K562 (cell line): ENCODE data around the gene FMNL2.

Experiments used
- CBX5 ChIP-seq: IDR thresholded peaks from 2 replicates; pipeline ENCODE4 v1.6.1; 2014; ENCODE audit warnings: low read depth, borderline replicate concordance
- ESRRB ChIP-seq: fragments of 250-450 bp; sonication (Bioruptor Pico); IDR thresholded peaks from 2 replicates; pipeline ENCODE4 v1.5.0; 2020; ENCODE audit warnings: mild to moderate bottlenecking, moderate library complexity, borderline replicate concordance
- GTF2A2 ChIP-seq: IDR thresholded peaks from 2 replicates; pipeline ENCODE4 v1.6.1; 2016; ENCODE audit warnings: mild to moderate bottlenecking, missing genetic modification characterization, missing compliant biosample characterization
- MAX ChIP-seq: sonication (generic); formaldehyde crosslinking; IDR thresholded peaks from 2 replicates; pipeline ENCODE4 v1.9.0; 2022; ENCODE audit warnings: mild to moderate bottlenecking, missing genetic modification reagents
- PCBP1 ChIP-seq: fragments of 200-400 bp; formaldehyde crosslinking; IDR thresholded peaks from 2 replicates; pipeline ENCODE4 v1.6.1; 2018; ENCODE audit warnings: mild to moderate bottlenecking, low read depth, low read length; ENCODE audit not compliant: poor library complexity, severe bottlenecking
- POLR2A ChIP-seq: fragments of 450-650 bp; conservative IDR thresholded peaks from 2 replicates; pipeline ENCODE4 v1.6.1; 2016
- ZFP30 ChIP-seq: fragments of 250-450 bp; sonication (Bioruptor Pico); IDR thresholded peaks from 2 replicates; pipeline ENCODE4 v1.8.0; 2022; ENCODE audit warnings: moderate library complexity, mild to moderate bottlenecking, inconsistent platforms, borderline replicate concordance
- ZNF23 ChIP-seq: fragments of 250-450 bp; sonication (Bioruptor Pico); IDR thresholded peaks from 2 replicates; pipeline ENCODE4 v1.4.0; 2020; ENCODE audit warnings: mild to moderate bottlenecking
- TF ChIP-seq, protein P1 (sequence below), 3 experiments: IDR thresholded peaks in 2 of 3; conservative IDR thresholded peaks in 1 of 3; 2 replicates each; pipeline ENCODE4 v1.5.1; 2011 to 2012; ENCODE audit warnings: low read length in 3 of 3, mild to moderate bottlenecking in 3 of 3, control low read depth in 2 of 3, improper control_type of control experiment in 1 of 3, inconsistent platforms in 1 of 3, low read depth in 1 of 3, mixed read lengths in 1 of 3, moderate library complexity in 1 of 3; ENCODE audit not compliant: insufficient read depth in 2 of 3

GRCh38 chr2:152548996-152549395 lies 214.0 kb downstream of the FMNL2 start:
- no peak for TF ChIP-seq POLR2A
- no peak for TF ChIP-seq GTF2A2 (tag)
- TF ChIP-seq ZFP30 (CRISPR knock-in tag), result no peak
- no peak for TF ChIP-seq PCBP1
- TF ChIP-seq ESRRB (CRISPR knock-in tag), result no peak
- TF ChIP-seq ZNF23 (CRISPR knock-in tag), result no peak
- TF ChIP-seq, protein P1, sequence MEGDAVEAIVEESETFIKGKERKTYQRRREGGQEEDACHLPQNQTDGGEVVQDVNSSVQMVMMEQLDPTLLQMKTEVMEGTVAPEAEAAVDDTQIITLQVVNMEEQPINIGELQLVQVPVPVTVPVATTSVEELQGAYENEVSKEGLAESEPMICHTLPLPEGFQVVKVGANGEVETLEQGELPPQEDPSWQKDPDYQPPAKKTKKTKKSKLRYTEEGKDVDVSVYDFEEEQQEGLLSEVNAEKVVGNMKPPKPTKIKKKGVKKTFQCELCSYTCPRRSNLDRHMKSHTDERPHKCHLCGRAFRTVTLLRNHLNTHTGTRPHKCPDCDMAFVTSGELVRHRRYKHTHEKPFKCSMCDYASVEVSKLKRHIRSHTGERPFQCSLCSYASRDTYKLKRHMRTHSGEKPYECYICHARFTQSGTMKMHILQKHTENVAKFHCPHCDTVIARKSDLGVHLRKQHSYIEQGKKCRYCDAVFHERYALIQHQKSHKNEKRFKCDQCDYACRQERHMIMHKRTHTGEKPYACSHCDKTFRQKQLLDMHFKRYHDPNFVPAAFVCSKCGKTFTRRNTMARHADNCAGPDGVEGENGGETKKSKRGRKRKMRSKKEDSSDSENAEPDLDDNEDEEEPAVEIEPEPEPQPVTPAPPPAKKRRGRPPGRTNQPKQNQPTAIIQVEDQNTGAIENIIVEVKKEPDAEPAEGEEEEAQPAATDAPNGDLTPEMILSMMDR (IDR thresholded peaks at IDR 0.05 in 2 of 3, conservative IDR thresholded peaks at IDR 0.05 in 1 of 3; ENCODE audit: insufficient read depth in 2 of 3, low read depth in 1 of 3, low read length in 3 of 3), result no peak
- TF ChIP-seq MAX, result no peak
- no peak for TF ChIP-seq CBX5
